ENCODE results near the gene NHLRC1. TPM values are rescaled to one million over a fixed set of nuclear protein-coding genes. Genes with fewer than 3 reads are reported as not detected.
A peak's percentile ranks its signal among the peaks of the same experiment; 100 is the strongest.

NHLRC1 gene
- total and polyA plus RNA-seq, 2 of the 13 experiments (the other 11 are each of a cell fraction or from before 2014, with no cell fraction given) = 0.04 to 0.11 TPM

GRCh38 chr6:18081025-18081668 lies 41.3 kb downstream of the NHLRC1 start (continued):
- TF ChIP-seq, protein P1, sequence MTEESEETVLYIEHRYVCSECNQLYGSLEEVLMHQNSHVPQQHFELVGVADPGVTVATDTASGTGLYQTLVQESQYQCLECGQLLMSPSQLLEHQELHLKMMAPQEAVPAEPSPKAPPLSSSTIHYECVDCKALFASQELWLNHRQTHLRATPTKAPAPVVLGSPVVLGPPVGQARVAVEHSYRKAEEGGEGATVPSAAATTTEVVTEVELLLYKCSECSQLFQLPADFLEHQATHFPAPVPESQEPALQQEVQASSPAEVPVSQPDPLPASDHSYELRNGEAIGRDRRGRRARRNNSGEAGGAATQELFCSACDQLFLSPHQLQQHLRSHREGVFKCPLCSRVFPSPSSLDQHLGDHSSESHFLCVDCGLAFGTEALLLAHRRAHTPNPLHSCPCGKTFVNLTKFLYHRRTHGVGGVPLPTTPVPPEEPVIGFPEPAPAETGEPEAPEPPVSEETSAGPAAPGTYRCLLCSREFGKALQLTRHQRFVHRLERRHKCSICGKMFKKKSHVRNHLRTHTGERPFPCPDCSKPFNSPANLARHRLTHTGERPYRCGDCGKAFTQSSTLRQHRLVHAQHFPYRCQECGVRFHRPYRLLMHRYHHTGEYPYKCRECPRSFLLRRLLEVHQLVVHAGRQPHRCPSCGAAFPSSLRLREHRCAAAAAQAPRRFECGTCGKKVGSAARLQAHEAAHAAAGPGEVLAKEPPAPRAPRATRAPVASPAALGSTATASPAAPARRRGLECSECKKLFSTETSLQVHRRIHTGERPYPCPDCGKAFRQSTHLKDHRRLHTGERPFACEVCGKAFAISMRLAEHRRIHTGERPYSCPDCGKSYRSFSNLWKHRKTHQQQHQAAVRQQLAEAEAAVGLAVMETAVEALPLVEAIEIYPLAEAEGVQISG (CRISPR knock-in tag; IDR thresholded peaks at IDR 0.05) = no peak
- TF ChIP-seq HDAC2 (CRISPR knock-in tag; IDR thresholded peaks at IDR 0.05) (peak; percentile 19; the same call in 1 of the 2 replicates), TMF1 (CRISPR knock-in tag; IDR thresholded peaks at IDR 0.05; ENCODE audit: low read depth) (no peak), PBX3 (CRISPR knock-in tag; IDR thresholded peaks at IDR 0.05; ENCODE audit: borderline replicate concordance) (no peak), CSRNP1 (CRISPR knock-in tag; IDR thresholded peaks at IDR 0.05) (no peak), PCBP2 (optimal IDR thresholded peaks at IDR 0.05; ENCODE audit: low read depth, low read length, poor library complexity, severe bottlenecking) (no peak), TEAD2 (CRISPR knock-in tag; IDR thresholded peaks at IDR 0.05) (no peak), ZC3H4 (CRISPR knock-in tag; IDR thresholded peaks at IDR 0.05; ENCODE audit: borderline replicate concordance) (no peak), ZNF740 (CRISPR knock-in tag; IDR thresholded peaks at IDR 0.05) (no peak), HDAC1 (CRISPR knock-in tag; IDR thresholded peaks at IDR 0.05) (peak; percentile 30; the same call in 1 of the 2 replicates), SPEN (CRISPR knock-in tag; IDR thresholded peaks at IDR 0.05; ENCODE audit: low read depth) (no peak), SMAD3 (CRISPR knock-in tag; IDR thresholded peaks at IDR 0.05) (no peak), NFE2L1 (CRISPR knock-in tag; IDR thresholded peaks at IDR 0.05; ENCODE audit: borderline replicate concordance) (no peak), SP2 (CRISPR knock-in tag; IDR thresholded peaks at IDR 0.05) (no peak), MED1 (CRISPR knock-in tag; IDR thresholded peaks at IDR 0.05) (no peak), RXRA (CRISPR knock-in tag; IDR thresholded peaks at IDR 0.05) (no peak), HNRNPLL (IDR thresholded peaks at IDR 0.05; ENCODE audit: low read depth, low read length, poor library complexity, severe bottlenecking) (peak; percentile 66)
- TF ChIP-seq, protein P2, sequence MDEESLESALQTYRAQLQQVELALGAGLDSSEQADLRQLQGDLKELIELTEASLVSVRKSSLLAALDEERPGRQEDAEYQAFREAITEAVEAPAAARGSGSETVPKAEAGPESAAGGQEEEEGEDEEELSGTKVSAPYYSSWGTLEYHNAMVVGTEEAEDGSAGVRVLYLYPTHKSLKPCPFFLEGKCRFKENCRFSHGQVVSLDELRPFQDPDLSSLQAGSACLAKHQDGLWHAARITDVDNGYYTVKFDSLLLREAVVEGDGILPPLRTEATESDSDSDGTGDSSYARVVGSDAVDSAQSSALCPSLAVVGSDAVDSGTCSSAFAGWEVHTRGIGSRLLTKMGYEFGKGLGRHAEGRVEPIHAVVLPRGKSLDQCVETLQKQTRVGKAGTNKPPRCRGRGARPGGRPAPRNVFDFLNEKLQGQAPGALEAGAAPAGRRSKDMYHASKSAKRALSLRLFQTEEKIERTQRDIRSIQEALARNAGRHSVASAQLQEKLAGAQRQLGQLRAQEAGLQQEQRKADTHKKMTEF (CRISPR knock-in tag; IDR thresholded peaks at IDR 0.05) = peak; percentile 62; the same call in 1 of the 2 replicates
- TF ChIP-seq, protein P3, sequence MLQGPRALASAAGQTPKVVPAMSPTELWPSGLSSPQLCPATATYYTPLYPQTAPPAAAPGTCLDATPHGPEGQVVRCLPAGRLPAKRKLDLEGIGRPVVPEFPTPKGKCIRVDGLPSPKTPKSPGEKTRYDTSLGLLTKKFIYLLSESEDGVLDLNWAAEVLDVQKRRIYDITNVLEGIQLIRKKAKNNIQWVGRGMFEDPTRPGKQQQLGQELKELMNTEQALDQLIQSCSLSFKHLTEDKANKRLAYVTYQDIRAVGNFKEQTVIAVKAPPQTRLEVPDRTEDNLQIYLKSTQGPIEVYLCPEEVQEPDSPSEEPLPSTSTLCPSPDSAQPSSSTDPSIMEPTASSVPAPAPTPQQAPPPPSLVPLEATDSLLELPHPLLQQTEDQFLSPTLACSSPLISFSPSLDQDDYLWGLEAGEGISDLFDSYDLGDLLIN (CRISPR knock-in tag; IDR thresholded peaks at IDR 0.05; ENCODE audit: borderline replicate concordance) = no peak
